KBM-7 (cell line): ENCODE measurements around the gene CLHC1.
"Not testable (repeated sequence)": the region's sequence is repeated elsewhere in the genome, so short reads cannot be mapped to it uniquely, and the experiment has no call there.

Experiments
- DNase-seq: peaks from one replicate; pipeline ENCODE4 v3.0.0-alpha.2; 2015
- in situ Hi-C: fragments of 300-500 bp; cut with MboI; formaldehyde crosslinking; loops from 2 replicates; pipeline ENCODE4 v1.14.3; 2020; ENCODE audit warnings: low sequenced_read_pairs, low pct_unique_long_range_greater_than_20kb, mixed read lengths

The CLHC1 gene

GRCh38 chr2:55235724-55236538 lies 3.8 kb upstream of the CLHC1 start:
- DNase-seq = no peak
- in situ Hi-C loops = no loop called here

GRCh38 chr2:55233658-55233940 lies 1.5 kb upstream of the CLHC1 start:
- in situ Hi-C loops = no loop called here
- no peak for DNase-seq

- in situ Hi-C loops = no loop called here
- DNase-seq = peak; percentile 40
Measured at GRCh38 chr2:55232863-55233657, 967 bp upstream of the CLHC1 start.

GRCh38 chr2:55231546-55232083 lies 478 bp downstream of the CLHC1 start:
- peak; percentile 57 for DNase-seq
- in situ Hi-C loops = no loop called here

GRCh38 chr2:55230551-55230950 lies 1.5 kb downstream of the CLHC1 start:
- no peak for DNase-seq
- in situ Hi-C loops = no loop called here

- DNase-seq = no peak
- in situ Hi-C loops = no loop called here
Measured at GRCh38 chr2:55229221-55229620, 2.9 kb downstream of the CLHC1 start.

GRCh38 chr2:55228226-55228563 lies 3.9 kb downstream of the CLHC1 start:
- DNase-seq = no peak
- in situ Hi-C loops = no loop called here

GRCh38 chr2:55227437-55228225 lies 4.5 kb downstream of the CLHC1 start:
- DNase-seq = peak; percentile 79
- in situ Hi-C loops = not testable (repeated sequence)

- in situ Hi-C loops = no loop called here
- DNase-seq = no peak
Measured at GRCh38 chr2:55225481-55226020, 6.5 kb downstream of the CLHC1 start.

GRCh38 chr2:55224761-55225261 lies 7.3 kb downstream of the CLHC1 start:
- in situ Hi-C loops = no loop called here
- DNase-seq = no peak

GRCh38 chr2:55223958-55224760 lies 7.9 kb downstream of the CLHC1 start:
- in situ Hi-C loops = no loop called here
- DNase-seq = no peak

GRCh38 chr2:55213822-55214221 lies 18.3 kb downstream of the CLHC1 start:
- no peak for DNase-seq
- in situ Hi-C loops = no loop called here

- in situ Hi-C loops = no loop called here
Measured at GRCh38 chr2:55204950-55205349, 27.1 kb downstream of the CLHC1 start.

GRCh38 chr2:55204536-55204935 lies 27.6 kb downstream of the CLHC1 start:
- in situ Hi-C loops = no loop called here

More at GRCh38 chr2:55204950-55205349, 27.1 kb downstream of the CLHC1 start:
- no peak for DNase-seq

GRCh38 chr2:55200416-55200815 lies 31.7 kb downstream of the CLHC1 start:
- DNase-seq = no peak
- in situ Hi-C loops = no loop called here

More at GRCh38 chr2:55204536-55204935, 27.6 kb downstream of the CLHC1 start:
- no peak for DNase-seq

- in situ Hi-C loops = no loop called here
- no peak for DNase-seq
Measured at GRCh38 chr2:55196526-55196925, 35.6 kb downstream of the CLHC1 start.

- DNase-seq, in situ Hi-C loops: not testable (repeated sequence)
Measured at GRCh38 chr2:55191888-55192287, 40.2 kb downstream of the CLHC1 start.

- DNase-seq, in situ Hi-C loops: not testable (repeated sequence)
Measured at GRCh38 chr2:55186837-55187236, 45.3 kb downstream of the CLHC1 start.
